NOMO-1 treated with DMSO at 0.1 percent for 48 hours (cell line): Measurements from ENCODE around the gene ATP11A.

Source experiments
- DNase-seq: peaks from one replicate; lab custom pipeline; 2025; ENCODE audit not compliant: unreplicated experiment; lab: John Stamatoyannopoulos, UW

Gene ATP11A

DNA sequence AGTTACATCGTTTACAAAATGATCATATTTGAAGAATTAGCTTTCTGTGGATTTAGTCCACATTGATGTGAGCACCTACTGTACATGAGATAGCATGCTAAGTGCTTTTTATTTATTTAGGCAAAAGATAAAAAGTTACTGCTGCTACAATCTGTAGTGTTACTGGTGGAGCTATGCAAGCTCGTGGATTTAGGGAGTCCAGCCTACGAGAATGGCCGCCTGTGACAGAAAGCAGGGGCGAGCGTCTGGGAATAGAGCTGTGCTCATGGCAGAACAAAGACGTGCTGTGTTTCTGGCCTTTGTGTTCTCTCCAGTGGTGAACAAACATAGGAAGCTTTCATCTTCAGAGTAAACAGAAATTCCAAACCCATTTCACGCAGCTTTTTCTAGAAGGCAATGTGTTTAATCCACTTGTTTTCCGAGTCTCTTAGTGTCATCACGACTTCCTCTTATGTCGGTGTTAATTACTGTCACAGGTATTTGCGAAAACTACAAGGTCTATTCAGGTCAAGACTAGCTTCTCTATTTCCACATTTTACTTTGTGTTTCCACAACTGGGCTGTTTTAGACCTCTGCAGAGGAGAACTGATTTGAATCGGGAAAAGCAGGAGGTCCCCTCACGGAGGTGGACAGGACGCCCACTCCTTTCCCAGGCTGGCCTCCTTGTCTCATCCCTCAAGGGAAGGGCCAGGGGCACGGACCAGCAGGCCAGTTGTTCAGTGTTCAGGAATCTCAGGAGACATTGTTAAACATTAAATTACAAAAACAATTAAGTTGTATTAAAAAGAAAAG is 67.3 kb downstream of the ATP11A start:
- DNase-seq: no peak

DNA sequence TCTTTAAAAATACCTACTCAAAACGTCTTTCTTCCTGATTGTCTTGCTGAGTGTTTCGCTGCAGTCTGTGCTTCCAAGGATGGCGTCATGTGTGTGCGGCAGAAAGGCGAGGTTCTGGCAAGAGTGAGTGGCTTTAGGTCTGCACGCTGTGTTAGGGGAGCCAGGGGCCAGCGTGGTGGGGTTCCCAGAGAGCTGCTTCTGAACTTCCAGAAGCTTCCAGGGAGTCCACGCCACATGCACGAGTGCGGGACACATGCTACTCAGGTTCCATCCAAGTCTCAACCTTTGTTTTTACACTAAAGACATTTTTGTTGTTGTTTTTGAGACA is 67.9 kb downstream of the ATP11A start:
- no peak for DNase-seq

DNA sequence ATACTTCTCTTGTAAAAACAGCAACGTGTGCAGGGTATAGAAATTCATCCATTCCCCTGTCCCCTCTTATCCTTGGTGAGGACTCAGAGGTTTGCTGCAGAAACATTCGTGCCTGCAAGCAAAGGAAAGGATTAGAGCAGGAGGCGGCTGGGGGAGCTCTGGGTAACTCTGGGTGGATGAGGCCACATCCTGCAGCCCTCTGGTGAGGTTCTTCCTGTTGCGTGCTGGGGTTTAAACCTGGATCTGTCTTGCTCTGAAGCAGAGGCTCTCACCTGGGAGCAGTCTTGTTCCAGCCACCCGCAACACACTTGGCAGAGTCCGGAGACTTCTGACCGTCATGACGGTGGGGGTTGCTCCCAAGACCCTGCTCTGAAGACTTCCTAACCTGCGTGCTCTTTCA is 69.2 kb downstream of the ATP11A start:
- no peak for DNase-seq

DNA sequence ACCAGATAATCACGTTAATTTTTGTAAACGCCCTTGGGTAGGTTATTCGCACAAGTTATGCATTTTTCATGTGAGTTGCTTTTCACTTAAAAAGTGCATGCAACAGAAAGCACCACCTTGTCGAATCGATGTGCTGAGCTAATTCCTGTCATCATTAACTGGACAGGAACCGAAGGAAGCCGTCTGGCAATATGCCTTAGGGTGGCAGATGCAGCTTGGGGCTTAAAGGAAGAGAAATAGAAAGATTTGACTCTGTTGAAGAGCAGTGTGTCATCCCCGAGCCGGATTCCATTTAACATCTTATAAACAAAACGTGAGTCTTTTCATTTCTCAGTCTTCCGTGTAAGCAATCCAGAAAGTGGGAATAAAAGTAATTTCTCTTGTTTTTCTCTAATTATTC is 70.0 kb downstream of the ATP11A start:
- no peak for DNase-seq

DNA sequence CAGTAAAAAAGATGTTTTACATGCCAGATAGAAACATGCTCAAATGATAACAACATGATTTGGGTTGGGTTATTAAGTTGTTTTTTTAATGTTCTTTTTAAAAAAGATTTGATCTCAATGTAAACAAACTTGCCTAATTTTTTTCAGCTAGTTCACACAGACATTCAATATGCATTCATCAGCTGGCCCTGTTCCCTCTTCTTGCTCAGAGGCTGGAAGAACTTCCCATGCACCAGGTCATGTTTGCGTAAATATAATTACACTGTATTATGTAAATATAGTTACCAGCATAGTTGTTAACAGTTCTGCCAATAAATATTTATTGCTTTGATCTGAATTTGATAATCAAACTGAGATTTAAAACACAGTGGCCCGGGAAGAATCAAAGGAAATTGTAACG is 70.6 kb downstream of the ATP11A start:
- DNase-seq: no peak

DNA sequence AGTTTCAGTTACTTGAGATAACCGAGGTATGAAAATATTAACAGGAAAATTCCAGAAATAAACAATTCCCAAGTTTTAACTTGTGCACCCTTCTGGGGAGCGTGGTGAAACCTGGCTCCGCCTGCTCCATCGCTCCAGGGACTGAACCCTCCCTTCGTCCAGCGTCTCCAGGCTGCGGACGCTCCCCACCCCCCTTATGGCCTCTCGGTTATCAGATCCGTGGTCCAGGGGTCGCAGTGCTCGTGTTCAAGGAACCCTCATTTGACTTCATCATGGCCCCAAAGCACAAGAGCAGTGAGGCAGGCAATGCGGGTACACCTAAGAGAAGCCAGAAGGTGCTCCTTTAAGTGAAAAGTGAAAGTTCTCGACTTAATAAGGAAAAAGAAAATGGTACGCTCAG is 71.1 kb downstream of the ATP11A start:
- DNase-seq: no peak

DNA sequence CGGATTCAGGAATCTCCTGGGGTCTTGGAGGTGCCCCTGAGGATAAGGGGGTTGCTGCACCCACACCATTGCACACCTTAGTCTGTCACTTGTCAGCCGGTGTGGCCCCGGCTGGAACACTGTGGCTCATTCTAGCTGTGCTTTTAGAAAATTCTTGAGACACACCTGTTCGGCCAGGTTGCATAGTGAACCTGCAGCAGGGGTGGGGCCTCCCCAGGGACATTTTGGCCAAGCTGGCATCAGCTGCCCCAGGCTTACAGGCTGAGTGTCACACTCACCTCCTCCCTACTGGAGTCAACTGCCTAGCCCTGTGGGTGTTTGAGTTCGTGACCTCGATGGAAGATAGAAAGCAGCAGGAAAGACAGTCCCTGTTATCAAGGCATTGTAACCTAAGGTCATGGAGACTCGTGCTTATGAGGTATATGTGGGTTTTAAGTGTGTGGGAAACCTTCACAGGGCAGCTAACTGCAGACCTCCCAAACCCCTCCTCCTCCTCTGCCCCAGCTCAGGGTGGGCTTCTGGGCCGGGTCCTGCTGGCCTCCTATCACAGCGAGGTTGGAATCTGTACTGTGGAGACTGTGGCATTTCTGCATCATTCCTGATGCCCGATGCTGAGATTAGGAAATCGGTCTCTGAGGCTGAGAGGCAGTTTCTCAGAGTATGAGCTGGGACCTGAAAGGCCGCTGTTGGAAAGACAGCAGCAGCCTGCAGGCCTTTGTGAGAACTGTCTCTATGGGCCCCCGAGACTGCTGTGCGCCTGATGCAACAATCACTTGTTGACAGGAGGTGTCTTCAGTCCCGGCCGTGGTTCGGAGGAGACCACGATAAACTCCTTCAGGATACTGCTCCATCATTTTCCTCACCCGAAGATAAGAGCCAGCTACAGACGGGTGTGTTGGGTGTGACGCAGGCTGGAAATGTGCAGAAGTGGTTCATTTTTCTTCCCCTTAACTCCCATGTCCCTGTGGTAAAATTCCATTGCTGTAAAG is 72.2 kb downstream of the ATP11A start:
- DNase-seq: no peak

DNA sequence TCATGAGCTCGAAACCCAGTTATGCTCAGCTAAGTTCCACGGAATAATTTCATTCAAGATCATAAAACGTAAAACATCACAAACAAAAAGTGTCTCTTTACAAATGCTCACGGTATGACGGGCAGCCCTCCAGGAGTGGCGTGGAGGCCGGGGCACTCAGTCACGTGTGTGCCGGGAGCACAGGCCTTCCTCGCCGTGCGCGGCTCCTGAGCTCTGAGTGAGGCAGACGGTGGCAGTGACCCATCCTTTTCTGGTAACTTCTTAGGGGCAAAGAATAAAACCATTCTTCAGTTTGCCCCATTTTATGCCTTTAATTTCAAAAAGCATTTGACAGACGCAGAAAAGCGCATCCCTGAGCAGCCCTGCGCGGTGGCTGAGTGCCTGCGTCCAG is 72.8 kb downstream of the ATP11A start:
- DNase-seq: no peak

DNA sequence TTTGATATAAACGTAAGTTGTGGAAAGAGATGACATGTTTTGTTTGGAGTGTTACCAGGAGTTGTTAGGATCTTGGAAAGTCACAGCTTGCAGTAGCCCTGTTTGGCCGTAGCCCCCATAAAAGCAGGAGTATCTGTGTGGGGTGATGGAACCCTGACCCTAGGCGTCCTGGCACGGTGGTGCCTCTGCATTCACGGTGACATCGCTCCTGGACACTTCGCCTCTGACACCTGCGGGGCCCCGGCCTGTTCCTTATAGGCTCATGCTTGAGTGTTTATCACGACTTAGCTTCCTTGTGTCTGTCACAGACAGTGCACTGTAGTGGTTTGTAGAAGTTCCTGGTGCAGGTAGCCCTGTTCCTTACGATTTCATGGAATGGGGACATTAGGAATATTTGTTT is 74.2 kb downstream of the ATP11A start:
- no peak for DNase-seq

DNA sequence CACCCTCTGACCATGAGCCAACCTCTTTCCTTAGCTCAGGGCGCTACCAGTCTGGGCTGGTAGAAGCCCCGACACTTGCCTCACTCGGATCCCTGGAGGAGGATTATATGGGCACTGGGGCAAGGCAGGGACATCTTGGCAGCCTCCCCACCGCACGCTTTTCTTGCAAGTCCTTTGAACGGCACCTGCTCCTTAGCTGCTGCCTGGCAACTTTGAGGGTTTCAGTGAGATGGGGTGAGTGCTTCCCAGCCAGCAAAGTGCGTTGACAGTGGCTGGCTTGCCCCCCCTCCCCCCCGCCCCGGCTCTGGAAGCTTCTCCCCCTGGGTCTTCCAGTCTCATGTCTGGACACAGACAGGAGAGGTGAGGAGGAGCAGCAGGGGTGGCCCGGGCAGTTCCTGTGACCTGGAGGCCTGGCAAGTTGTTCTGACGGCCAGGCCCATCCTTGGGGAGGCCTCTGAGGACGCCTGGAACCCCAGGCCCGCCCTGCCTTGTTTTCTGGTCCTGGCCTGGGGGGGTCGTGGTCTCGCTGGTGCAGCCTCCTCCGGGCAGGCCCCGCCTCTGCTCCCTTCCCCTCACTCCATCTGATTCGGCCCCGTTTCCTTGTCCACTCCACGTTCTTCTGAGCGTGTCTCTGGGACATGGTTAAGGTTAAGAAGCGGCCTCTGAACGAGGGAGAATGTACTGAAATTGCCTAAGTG is 75.2 kb downstream of the ATP11A start:
- DNase-seq: no peak

DNA sequence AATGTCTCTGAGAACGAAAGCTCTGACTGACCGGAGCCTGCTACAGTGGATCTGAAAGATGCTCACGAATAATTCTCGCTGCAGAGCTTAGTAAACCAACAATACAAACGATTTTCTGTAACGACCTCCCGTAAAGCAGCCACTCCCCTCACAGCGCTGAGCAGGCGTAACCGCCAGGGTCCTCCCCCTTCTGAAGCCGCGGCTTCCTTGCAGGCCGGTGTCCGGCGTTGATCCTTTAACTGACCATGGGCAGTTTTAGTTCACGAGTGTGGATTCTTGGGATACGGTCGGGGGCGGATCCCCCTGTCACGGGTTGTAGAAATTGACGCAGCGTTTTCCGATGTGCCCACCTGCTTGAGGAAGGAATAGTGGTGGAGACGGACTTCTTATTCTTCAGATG is 75.9 kb downstream of the ATP11A start:
- no peak for DNase-seq

DNA sequence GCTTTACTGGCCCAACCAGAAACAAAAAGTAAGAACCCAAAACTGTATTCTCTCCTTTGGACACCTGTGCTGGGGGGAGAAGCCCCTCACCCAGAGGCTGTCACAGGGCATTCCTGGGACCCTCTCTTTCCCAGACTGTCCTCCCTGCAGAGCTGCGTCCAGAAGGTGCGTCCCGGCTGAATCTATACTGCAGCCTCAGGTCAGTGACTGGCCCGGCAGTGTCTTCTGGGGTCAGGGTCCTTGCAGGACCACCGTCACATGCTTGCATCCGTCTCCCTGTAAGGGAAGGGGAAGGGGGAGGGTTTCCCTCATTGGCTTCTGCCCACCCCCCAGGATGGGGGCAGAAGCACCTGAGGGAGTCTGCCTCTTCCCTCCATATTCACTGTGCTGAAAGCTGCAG is 76.5 kb downstream of the ATP11A start:
- no peak for DNase-seq

DNA sequence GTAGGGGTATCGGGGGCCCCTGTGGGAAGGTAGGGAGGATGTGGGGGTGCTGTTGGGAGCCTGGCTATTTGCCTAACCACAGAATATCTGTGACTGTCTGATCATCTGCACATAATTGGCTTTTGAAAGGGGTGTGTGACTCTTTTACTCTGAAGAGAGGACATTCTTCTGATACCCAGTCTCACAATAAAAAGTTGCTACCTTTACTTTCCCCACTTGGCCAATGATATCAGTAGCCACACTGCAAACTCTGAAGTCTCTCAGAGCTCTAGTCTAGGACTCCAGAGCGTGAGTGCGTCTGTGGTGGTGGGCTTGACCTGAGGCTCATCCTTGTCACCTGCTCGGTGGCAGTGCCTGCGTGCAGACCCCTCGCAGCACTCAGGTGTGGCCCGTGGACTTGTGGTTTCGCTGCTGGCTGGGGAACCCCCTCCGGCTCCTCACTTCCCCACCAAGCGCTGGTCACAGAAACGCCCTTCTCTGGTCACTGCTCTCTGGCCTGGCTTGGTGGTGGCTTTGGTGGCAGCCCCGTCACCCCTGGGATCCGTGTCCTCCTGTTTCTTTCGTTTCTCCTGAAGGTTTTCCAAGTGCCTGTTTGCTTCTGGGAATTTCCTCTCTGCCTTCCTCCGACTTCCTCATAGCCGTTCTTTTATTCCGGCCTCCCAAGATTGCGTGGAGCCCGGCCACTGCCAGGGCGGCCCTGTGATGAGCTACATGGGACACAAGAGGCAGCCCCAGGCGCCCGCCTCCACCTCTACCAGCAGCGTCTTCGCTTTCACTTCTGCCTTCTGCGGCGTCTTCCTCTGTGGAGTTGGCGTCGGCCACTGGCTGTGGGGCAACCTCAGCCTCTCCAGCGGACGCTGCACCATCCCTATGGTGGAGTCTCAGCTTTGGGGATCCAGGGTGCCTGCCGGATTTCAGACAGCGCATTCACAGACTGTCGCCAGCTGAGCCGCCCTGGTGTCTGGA is 78.0 kb downstream of the ATP11A start:
- DNase-seq: peak; percentile 89

DNA sequence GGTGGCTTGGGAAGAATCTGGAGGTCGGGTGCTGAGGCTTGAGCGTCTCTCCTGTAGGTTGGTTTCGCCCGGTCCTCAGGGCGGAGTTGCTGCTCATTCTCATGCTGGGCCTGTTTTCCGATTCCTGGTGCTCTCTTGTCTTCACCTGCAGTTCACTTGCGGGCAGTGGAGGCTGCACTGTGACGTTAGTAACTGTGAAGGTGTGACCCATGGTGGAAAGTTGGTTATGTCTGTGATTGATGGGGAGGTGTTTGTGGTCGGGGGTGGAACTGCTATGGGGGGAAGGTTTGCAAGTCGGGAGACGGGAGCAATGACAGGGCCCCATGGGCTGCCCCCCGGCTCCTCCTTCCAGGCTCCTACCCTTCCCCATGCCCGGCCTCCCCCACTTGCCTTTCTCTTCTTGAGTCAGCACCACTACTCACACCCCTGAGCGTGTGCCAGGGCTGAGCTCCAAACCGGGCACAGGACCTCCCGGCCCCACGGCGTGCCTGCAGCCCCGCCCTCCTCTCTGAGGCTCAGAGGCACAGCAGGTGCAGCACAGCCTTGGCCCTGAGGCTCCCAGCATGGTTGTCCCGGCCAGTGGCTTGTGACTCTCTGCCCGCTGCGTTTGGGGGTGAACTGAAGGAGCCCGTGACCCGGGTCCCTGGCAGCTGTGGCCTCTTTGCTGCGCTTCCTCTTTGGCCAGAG is 79.1 kb downstream of the ATP11A start:
- no peak for DNase-seq

DNA sequence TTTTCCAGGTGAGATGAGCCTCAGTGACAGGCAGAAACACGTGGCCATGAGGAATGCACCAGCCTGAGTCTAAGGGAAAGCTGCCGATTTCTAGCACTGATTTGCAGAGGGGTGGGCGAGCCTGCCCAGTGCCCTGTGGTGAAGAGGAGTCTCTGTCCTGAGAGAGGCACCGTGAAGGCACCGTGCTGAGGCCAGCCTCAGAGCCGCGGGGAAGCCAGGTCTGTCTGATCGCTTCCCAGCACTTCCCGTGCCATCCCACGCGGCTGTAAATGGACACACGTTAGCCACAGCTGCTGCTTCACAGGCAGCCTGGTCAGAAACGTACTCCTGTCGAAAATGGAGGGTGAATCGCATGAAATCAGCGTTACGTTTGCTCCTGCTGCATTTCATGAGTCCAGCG is 79.8 kb downstream of the ATP11A start:
- DNase-seq: no peak

DNA sequence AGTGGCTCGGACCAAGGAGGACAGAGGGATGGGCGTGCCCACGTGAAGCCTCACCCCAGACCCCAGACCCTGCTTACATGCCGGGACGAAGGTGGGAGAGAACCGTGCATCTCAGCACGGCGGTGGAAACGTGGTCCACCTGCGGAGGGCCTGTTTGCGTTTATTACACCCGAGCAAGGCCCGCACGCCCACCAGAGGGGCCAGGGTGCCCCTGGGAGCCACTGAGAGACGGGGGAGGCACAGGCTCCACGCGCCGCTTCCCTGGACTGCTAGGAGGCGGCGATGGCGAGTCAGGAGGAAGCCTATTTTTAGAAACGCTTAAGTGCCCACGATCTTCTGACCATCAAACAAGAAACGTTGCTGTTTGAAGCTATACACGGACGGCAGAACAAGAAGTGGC is 80.7 kb downstream of the ATP11A start:
- no peak for DNase-seq

DNA sequence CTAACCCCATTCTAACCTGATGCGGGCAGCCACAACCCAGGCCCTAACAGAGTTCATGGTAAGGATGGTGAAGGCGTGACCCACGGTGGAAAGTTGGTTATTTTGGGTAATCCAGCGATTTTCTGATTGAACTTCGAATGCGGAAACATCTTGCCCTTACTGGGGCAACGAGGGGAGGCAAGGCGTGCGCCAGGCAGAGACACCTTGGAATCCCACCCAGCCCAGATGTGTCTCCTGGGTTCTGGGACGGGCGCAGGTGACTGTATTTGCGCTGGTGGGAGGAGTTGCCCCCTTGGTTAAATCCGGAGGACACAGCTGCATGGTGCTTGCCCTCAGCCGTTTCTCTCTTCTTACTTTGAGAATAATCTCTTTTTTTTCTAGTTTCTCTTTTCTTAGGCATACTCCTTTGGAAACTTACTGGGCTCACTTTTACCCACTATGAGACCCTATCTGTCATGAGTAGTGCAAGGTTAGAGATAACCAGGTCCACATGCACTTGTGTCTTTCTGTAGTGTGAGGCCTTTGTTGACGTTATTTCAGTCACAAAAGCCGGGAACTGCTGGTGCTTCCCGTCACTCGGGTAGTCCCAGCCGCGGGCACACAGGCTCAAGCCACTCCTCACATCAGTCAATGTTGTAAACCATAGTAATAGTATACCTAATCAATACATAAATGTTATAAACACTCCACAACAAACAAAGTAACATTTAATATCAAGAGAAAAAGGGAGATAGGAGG is 81.5 kb downstream of the ATP11A start:
- no peak for DNase-seq

DNA sequence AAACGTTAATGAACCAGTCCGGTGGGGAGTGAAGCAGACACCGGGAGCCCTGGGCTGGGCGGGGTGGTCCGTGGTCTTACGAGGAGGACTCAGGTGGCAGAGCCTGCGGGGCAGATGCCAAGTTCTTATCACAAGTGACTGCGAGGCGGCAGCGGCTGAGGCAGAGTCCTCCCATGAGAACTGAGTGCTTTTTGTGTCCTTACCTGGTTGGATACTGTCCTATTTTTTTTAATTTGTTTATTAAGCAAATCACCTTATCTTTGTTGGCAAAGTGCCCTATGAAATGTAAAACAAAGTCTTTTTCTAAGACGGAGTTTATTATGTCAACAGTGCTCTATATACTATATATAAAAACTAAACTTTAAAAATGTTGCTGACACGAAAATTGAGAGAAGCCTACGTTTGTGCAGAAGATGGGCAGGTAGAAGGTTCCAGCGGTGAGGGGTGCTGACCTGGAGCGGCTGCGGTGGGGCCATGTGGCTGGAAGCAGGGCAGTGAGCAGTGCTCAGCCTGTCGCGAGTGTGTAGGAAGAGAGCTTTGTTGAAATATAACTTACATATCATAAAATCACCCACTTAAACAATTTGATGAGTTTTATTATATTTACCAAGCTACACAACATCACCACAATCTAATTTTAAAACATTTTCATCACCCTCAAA is 82.2 kb downstream of the ATP11A start:
- DNase-seq: no peak

DNA sequence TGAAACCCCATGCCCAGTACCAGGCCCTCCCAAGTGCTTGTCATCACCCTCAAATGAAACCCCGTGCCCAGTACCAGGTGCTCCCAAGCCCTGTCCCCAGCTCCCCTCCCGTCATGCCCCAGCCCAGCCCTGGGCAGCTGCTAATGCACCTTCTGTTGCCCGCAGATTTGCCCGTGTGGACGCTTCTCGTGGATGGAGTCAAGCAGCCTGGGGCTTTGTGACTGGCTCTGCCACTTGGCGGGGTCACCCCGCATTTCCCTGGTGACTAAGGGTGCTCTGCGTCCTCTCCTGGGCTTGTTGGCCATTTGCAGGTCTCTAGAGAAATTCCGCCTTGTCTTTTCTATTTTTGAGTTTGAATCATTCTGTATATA is 82.7 kb downstream of the ATP11A start:
- DNase-seq: no peak
